ENCODE measurements around the gene DBN1. TPM values are rescaled to one million over a fixed set of nuclear protein-coding genes. Genes with fewer than 3 reads are reported as not detected.
A peak's percentile ranks its signal among the peaks of the same experiment; 100 is the strongest.

The DBN1 gene
- total RNA-seq, 4 donors from 2014 or later, result 30.6 to 107 (median 82.7) TPM

- no peak for DNase-seq
- H3K4me1 ChIP-seq, result peaks cover 0 to 14% of the 10 kb centered on the region in 2 donors
- H3K9me3 ChIP-seq, result no peaks in the 10 kb centered on the region
- H3K27ac ChIP-seq, result no peak overlapping the region
- no peak overlapping the region for H3K4me3 ChIP-seq
- no peak for TF ChIP-seq POLR2A (IDR thresholded peaks at IDR 0.05)
- TF ChIP-seq CTCF (IDR thresholded peaks at IDR 0.05), result no peak
- H3K36me3 ChIP-seq, result no peaks in the 10 kb centered on the region
- intact Hi-C loops (cut with DNase I; ENCODE audit: low total_unique reads), result no loop called here
- no peaks in the 10 kb centered on the region for H3K27me3 ChIP-seq
These were observed 6.0 kb downstream of the DBN1 start for GRCh38 chr5:177467436-177467835.

DNA sequence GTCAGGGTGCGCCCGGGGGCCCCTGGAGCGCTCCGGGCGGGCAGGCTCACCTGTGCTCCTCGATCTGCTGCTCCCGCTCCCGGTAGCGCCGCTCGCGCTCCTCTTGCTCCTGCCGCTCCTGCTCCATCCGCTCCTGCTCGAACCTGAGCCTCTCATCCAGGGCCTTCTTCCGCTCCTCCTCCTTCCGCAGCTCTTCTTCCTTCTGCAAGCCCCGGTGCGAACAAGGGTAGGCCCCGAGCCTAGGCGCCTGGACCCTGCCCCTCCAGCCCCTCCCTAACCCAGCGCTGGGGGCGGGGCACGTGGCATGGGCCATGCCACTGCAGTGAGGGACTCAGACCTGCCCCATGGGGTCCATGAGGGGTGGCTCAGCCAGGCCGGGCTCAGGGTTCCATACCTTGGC lies 6.6 kb downstream of the DBN1 start:
- no peak for TF ChIP-seq CTCF (IDR thresholded peaks at IDR 0.05)
- no peak for TF ChIP-seq POLR2A (IDR thresholded peaks at IDR 0.05)
- Histone ChIP-seq H3K9me3 (no peaks in the 10 kb centered on the region), H3K36me3 (no peaks in the 10 kb centered on the region), H3K27me3 (no peaks in the 10 kb centered on the region), H3K27ac (no peak overlapping the region), H3K4me3 (no peak overlapping the region), H3K4me1 (peaks cover 0 to 9% of the 10 kb centered on the region in 2 donors)
- intact Hi-C loops (cut with DNase I; ENCODE audit: low total_unique reads), result no loop called here
- DNase-seq, result no peak

DNA sequence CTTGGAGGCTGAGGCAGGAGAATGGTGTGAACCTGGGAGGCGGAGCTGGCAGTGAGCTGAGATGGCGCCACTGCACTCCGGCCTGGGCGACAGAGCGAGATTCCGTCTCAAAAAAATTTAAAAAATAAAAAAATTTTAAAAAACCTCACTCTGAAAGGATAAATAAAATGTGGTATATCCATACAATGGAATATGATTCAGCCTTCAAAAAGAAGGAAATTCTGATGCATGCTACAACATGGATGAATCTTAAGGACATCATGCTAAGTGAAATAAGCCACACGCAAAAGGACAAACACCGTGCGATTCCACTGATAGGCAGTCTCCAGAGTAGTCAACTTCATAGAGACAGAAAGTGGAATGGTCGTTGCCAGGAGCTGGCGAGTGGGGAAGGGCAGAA lies 8.4 kb downstream of the DBN1 start:
- Histone ChIP-seq H3K27me3 (no peaks in the 10 kb centered on the region), H3K9me3 (no peaks in the 10 kb centered on the region), H3K27ac (no peak overlapping the region), H3K4me1 (no peaks in the 10 kb centered on the region), H3K4me3 (no peak overlapping the region), H3K36me3 (no peaks in the 10 kb centered on the region)
- DNase-seq, result no peak
- TF ChIP-seq CTCF (IDR thresholded peaks at IDR 0.05) (no peak), POLR2A (IDR thresholded peaks at IDR 0.05) (no peak)
- intact Hi-C loops (cut with DNase I; ENCODE audit: low total_unique reads), result no loop called here

DNA sequence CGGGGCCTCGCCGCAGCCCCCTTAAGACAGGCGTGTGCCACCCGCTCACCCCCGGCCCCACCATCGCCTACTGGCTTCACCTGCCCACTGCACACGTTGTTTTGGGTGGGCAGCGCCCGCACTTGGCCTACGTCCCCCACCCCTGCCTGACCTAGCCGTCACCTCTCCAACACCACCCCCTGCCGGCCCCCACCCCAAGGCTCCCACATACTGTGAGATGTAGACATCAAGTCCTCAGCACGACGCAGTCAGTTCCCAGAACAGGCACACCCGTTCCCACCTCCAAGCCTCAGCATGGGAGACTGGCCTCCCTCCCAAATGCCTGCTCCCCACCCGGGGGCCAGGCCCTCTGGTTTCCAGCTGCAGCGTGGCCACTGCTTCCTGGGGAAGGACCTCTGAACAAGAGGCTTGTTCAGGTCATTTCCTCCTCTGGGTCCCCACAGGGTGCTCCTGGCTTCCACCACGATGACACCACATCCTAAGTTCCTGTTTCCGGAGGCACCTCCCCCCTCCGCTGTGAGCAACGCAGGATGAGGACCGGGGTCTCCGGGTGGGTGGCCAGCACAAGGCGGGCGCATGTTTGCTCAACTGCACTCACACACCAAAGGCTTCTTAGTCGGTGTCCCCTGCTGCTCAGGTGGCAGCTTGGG lies 11.3 kb downstream of the DBN1 start:
- H3K9me3 ChIP-seq, result no peaks in the 10 kb centered on the region
- H3K4me3 ChIP-seq, result no peak overlapping the region
- no peaks in the 10 kb centered on the region for H3K36me3 ChIP-seq
- DNase-seq, result no peak
- intact Hi-C loops (cut with DNase I; ENCODE audit: low total_unique reads), result no loop called here
- H3K27me3 ChIP-seq, result no peaks in the 10 kb centered on the region
- no peak for TF ChIP-seq CTCF (IDR thresholded peaks at IDR 0.05)
- TF ChIP-seq POLR2A (IDR thresholded peaks at IDR 0.05), result no peak
- peaks cover 0 to 2% of the 10 kb centered on the region in 2 donors for H3K4me1 ChIP-seq
- H3K27ac ChIP-seq, result peak overlapping the region; percentile 20 to 32

GRCh38 chr5:177459819-177460628 lies 13.4 kb downstream of the DBN1 start:
- no peak overlapping the region for H3K27ac ChIP-seq
- H3K4me3 ChIP-seq, result no peak overlapping the region
- peaks cover 0 to 14% of the 10 kb centered on the region in 2 donors for H3K4me1 ChIP-seq
- intact Hi-C loops (cut with DNase I; ENCODE audit: low total_unique reads), result no loop called here
- no peak for TF ChIP-seq CTCF (IDR thresholded peaks at IDR 0.05)
- no peak for TF ChIP-seq POLR2A (IDR thresholded peaks at IDR 0.05)
- H3K36me3 ChIP-seq, result no peaks in the 10 kb centered on the region
- no peak for DNase-seq
- H3K9me3 ChIP-seq, result no peaks in the 10 kb centered on the region
- H3K27me3 ChIP-seq, result no peaks in the 10 kb centered on the region
